NCI-H1092 (cell line): Measurements from ENCODE around the gene SEMA3A.
"Not testable (repeated sequence)": the region's sequence is repeated elsewhere in the genome, so short reads cannot be mapped to it uniquely, and the experiment has no call there.

Experiments used
- DNase-seq: peaks from one replicate; lab custom pipeline; 2025; lab: John Stamatoyannopoulos, UW

The SEMA3A gene

DNA sequence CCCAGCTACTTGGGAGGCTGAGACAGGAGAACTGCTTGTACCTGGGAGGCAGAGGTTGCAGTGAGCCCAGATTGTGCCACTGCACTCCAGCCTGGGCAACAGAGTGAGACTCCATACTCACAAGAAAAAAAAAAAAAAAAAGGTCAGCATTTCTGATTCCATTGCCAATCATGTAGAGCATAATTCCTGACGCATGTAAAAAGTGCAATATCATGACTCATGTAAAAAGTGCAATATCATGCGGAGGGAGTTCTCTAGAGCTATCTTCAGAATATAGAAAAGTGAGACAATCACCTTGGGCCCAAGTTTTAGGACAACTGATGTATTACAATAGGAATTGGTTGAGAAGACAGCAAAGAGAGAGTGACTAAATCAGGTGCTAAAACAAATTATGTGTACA, 85.8 kb downstream of the SEMA3A start:
- no peak for DNase-seq

DNA sequence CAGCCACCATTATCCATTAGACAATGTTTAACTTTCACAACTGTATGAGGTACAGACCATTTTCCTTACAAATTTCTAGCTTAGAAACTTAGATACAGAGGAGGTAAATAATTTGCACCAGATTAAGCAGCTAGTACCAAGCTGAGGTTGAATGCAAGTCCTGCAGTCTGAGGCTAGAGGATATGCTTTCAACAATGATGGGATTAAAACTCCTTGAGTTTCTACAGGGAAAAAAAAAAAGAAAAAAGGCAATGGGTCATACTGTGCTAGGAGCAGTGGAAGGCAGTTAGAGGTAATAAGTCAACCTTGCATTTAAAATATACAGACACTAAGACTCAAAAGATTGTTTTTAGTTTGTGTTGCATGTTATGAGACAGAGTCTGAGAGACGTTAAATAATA, 86.5 kb downstream of the SEMA3A start:
- DNase-seq: no peak

DNA sequence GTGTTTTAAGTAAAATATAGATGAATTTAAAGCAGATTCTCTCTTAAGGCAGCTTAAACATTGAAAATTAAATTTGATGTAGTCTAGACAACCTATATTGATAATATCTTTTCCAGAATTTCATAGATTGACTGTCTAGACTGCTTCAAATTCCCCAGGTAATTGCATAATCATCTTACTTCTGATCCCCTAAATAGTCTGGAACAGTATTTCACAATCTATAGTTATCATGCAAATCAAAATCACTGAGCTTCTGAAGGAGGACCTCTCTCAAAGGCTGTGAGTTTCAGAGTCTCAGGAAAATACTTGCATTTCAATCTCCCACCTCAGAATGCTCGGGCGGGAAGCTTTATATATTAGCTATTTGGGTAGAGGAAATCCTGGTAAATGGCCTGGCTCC, 87.3 kb downstream of the SEMA3A start:
- DNase-seq: no peak

DNA sequence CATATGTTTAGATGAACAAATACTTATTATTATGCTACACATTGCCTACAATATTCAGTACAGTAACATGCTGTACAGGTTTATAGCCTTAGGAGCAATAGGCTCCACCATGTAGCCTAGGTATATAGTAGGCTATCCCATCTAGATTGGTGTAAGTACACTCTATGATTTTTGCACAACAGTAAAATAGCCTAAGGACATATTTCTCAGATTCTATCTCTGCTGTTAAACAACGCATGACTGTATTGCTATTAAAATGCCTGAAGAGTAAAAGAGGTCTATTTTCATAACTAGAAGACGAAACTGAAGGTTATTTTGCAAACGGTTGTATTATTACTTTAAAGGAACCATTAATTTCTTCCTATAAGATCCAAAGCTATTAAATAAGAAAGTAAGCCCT, 88.3 kb downstream of the SEMA3A start:
- no peak for DNase-seq

DNA sequence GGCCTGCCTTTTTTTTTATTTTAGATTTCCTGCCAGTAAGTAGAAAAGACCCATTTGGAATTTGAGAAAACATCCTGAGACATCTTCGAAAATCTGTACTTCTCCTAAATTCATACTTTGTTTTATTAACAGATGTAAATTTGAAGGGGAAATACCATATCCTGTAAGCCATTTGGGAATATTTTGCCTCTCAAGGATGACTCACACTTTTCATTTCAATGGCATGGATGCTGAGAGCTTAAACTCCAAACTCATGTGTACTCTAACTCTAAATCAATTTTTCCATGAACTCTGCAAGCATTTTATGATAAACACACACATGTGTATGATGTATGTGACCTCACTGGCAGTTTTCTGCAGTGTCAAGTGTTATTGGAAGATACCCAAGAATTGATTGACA, 89.0 kb downstream of the SEMA3A start:
- DNase-seq: no peak

DNA sequence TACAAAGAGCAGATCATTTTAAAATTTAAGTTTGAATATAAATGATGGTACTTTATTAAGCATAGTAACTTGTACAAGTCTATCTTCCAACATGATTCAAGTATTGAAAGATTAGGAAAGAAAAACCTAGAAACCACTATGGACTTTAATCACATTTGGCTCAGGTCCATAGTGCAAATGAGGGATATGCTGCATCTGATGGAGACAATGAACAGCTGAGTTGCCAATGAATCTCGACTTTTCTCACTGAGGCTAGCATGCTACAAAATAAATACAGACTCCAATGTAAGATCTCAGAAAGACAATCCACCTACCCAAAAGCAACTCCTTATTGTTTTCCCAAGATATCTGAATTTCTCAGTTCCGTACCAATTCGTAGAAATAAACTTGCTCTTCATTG, 89.8 kb downstream of the SEMA3A start:
- DNase-seq: no peak

DNA sequence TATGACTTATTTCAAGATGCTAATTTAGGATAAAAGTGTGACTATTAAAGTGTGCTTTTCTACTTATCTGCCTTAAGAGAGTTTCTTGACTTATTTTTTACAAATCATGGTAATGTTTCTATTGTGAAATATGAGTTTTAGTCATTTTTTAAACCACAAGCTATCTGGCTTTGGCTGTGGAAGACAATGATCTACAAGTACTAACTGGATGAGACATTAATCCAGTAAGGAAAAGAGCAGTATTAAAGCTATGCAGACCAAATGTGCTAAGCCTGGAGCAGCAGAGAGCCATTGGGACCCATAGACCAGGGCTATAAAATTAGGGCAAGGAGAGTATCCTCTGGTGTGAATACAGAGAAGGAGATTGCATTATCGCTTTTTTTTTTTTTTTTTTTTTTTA, 92.4 kb downstream of the SEMA3A start:
- no peak for DNase-seq

DNA sequence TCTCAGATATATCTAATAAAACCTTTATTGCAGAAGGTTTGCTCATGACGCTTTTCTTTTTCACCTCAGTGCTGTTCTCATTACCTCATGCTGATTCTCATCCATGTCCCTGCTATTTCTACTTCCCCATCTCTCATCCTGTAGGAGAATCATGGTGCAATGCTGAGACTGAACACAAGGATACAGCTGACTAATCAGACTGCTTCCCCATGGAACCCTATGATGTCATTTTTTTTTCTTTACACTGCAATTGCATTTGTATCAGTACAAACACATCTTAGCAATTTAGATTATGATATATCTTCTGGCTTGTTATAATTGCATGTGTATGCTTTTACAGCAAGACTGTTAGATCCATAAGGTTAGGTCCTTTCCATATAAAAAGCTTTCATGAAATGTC, 93.7 kb downstream of the SEMA3A start:
- no peak for DNase-seq

DNA sequence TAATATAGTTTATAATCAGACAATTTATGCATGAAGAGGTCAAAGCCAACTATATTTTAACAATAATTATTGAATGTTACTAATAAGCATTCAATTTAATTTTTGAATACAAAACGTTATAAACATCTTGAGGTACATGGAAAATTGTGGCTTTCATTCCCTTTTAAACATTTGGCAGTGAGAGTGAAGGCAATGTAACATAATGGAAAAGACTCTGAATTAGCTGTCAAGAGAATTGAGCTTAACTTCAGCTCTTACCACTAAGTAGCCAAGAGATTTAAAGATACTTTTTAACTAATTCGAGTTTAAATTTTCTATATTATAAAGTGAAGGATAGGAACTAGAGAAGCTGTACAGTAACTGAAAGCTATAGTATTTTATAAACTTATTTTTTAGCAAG, 98.6 kb downstream of the SEMA3A start:
- no peak for DNase-seq

DNA sequence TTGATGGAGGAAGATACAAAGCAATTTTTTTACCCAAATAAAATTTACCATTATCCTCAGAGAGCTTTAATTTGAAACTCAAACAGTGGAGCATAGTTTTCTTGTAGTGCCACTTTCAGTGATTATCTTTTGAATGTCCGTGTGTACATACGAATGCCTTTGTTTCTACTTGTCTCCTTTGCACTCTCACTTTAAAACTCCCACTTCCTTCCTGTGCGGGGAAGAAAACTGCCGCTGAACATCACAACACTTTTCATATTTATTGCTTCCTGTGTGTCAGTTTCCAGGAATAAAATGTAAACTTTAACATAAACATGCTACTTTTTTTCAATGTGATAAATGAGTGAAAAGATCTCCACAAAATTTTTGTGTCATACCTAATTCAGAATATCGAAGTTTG, 102.4 kb downstream of the SEMA3A start:
- DNase-seq: no peak

DNA sequence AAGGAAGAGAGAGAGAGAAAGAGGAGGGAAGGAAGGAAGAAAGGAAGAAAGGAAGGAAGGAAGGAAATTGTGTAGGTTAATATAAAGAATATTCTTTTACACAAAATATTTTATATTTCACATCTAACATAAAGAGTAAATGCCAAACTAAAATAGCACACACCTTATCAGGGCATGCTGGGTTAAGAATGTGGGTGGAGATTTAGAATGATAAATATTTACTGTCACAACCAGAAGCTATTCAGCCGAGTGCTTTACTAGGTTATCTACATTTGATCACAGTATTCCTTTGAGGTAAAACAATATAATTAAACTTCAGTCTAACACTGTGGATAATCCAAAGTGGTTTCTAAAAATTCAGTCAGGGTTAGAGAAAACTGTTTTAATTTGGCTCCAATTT, 103.3 kb downstream of the SEMA3A start:
- no peak for DNase-seq

DNA sequence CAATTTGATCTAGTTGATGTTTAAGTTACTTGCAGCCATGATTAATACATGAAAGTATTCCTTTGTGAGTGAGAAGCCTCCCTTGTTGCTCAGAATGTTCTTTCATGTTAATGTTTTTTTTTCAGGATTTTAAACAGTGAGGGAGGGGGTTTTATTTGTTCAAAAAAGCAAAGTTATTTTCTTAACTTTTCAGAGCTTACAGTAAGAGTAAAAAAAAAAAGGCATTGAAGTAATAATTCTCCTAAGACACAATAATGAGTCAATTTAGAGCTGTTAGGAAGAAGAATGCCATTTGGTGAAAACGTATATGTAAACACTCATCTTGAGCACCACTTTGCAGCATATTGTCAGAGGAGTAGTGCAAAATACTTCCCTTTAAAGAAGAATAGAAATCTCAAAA, 105.8 kb downstream of the SEMA3A start:
- DNase-seq: no peak

DNA sequence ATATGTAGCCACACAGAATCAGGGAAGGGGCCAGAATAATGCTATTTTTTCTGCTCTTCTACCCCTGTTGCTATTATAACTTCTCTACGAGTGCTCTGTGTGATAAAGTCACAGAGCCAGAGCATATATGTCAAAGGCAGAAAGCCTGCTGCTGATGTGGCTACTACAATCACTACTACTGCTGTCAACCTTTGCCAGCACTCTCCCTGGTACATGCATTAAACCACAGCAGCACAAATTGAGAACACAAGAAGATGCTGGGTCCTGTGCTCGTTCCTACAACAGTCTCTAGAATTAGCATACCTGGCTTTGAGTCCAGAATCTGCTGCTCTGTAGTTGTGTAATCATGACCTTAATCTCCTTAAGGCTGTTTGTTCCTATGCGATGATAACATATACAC, 108.6 kb downstream of the SEMA3A start:
- no peak for DNase-seq

DNA sequence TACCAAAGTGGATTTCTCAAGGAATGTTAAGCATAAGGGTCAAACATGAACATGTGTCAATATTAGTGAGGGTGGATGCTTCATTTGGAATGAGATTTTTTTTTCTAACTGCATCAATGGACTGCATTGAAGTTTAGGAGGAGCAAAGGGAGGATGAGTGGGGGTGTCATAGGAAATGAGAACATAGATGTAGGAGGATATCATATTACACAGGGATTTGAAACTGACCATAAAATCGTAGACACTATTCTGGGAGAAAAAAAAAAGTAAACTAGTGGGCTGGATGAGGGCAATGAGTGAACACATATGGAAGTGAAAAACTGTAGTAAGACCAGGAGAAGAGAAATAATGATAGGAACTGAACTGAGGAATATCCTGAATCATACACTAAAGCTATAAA, 109.4 kb downstream of the SEMA3A start:
- no peak for DNase-seq

DNA sequence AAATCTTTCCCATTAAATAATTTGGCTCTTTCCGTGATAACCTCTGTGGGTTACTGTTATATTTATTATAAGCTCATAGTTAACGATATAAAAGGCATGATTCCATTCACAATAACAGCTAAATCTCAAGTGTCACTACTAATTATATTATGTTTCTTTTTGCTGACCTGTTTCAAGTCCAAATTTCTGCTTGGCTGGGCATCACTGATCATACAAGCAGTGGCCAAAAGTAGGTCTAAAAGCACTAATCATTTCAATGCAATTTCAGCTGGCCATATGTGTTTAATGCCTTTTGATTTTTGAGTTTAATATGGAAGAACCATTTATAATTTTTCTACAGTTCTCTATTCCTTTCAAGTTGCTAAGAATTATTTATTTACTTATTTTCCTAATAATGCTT, 110.7 kb downstream of the SEMA3A start:
- no peak for DNase-seq

DNA sequence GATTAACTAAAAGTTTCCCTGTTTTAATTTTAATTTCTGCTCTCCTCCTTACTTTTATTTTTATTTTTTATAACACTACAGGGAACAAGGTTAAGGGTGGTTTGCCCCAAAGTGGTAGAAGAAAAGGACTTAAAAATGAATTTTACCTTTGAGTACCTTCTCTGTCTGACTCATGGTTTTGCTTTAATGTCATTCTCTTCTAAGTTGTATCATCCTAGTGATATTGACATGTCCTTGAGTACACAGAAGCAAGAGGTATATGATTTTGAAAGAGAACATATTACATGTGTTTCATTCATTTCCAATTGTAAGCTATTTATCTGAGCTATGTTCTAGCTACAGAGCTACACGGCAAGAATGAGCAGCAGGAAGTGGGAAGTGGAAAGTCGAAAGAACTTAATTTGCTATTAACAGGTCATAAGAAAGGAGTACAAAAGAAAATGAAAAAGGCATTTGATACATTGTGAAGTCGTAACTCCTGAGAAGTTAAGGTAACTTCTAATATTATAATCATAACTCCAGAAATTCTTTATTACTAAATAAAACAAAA, 112.5 kb downstream of the SEMA3A start:
- no peak for DNase-seq

DNA sequence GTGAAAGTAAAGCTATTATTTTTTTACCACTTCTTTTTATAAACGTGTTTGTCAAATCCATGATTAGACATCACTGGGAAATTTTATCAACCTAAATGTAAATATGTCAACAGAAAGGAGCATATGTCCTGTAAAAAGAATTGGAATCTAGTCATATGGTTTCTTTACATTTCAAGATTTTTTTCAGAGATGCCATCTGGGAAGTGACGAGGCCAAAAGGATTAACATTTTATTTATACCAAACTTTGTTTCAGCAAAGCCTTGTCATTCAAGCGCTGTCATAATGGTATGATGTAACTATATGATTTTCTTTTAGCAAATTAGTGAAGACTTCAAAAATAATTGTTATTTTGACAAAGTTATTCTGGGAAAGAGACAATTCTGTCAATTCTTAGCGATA, 117.3 kb downstream of the SEMA3A start:
- no peak for DNase-seq

DNA sequence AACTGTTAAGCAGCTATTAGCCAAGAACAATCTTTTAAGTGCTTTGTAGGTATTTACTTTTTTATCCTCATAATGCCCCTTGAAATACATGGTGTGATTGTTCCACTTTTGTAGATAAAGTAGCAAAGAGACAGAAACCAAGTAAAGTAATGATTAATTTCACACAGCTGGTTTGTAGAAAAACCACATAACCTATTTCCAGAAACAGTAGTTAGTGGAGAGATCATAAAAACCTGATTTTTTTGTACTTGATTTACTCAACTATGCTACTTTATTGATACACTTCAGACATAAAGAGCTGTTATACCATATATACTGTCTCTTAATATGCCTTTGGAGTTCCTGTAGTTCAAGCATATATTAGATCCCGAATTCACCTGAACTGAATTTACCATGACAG, 118.4 kb downstream of the SEMA3A start:
- no peak for DNase-seq

DNA sequence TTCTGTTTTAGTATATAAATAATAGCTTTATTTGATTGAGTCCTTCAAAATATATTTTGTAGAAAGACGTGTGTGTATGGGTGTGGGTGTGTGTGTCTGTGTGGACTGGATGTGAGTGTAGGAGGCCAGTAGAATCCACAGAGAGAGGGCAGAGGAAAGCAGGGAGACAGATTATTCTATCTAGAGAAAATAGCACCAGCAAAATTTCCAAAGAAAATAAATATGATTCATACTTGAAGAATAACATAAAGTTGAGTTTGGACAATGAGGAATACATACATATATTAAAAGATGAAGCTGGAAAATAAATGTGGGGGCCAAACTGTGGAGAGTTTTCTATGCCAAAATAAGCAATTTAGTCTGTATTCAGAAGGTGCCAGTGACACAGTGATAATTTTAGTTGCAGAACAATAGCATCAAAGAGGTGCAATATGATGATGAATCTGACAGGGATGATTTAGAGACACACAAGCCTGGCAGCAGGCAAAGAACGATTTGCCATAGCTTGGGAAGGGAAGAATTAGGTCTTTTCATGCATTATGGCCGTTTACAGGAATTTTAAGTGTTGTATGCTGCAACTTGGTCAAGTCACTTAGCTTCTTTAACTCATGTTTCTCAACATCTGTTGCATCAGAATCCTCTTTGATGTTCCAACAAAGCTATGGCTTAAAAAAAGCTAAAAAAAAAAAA, 121.3 kb downstream of the SEMA3A start:
- no peak for DNase-seq

DNA sequence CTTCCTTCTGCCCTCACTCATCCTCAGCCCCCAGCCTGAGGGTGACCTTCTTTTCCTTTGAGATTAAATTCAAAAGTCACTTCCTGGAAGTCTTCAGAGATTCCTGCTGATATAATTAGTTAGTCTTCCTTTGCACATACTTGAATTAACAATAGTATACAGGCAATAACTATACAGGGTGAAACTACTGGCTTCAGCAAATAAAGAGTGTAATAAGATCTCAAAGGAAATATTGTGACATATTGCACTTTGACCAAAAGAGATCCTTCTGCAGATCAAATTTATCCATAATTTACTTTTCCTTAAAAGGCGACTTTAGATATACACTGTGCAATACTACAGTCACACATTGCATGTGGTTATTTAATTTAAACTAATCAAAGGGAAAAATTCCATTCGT, 123.8 kb downstream of the SEMA3A start:
- DNase-seq: no peak

DNA sequence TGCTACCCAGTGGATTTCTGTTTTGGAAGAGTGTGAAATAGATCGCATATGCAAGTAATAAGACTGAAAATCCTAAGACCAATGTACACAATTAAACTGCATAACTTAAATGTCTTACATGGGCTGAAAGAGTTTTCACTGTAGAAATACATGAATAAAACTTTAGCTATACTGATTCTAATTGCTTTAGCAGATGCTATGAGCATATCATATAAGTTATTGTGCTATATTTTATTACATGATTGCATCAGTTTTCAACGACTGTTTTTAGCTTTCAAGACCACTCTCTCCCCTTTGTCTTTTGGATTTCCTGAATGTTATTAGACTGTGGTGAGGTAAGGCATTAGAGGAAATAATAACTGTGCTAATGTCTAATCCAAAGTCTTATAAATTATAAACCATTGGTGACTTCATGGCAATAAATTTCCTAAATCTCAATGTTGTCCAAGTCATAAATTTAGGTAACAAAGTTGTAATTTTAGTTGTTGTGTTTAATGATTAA, 124.5 kb downstream of the SEMA3A start:
- no peak for DNase-seq

DNA sequence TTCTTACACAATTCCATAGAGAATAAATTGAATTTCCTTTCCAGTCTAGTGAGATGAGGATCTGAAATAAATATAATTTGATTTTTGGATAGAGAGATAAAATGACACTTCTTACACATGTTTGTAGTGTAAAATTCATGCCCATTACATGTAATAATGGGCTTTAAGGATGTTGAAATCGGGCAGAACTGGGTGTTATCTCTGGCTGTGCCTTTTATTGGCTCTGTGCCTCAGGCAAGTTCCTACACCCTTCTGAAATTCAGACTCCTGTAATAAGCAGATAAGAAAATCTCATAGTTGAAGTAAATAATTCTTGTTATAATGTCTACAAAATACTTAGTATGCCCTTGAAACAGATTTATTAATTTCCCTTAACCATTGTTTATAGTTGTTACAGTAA, 125.6 kb downstream of the SEMA3A start:
- DNase-seq: no peak

DNA sequence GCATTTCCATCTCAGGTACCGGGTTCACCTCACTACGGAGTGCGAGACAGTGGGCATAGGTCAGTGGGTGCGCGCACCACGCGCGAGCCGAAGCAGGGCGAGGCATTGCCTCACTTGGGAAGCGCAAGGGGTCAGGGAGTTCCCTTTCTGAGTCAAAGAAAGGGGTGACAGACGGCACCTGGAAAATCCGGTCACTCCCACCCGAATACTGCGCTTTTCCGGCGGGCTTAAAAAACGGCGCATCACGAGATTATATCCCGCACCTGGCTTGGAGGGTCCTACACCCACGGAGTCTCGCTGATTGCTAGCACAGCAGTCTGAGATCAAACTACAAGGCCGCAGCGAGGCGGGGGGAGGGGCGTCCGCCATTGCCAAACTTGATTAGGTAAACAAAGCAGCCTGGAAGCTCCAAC, 132.1 kb downstream of the SEMA3A start:
- DNase-seq: not testable (repeated sequence)

DNA sequence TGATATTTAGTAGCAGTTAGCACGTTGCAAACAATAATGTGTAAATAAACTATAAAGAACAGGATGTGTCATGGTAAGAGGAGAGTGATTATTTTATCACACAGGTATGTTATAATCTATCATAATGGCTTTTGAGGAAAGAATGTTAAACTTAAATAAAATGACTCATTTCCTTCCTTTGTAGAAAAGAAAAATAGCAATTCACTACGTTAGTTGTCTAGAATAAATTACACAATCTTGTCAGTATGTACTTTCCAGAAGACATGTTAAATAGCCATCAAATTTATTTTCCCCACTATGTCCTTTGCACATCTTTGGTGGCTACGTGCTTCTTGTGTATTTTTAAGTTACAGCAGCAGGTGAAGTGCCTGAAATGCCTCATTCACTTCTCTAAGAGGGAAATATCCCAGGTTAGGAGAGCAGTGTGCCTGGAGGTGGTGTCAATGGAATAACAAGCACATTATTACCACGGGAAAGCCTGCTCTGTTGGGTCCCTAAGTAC, 133.8 kb downstream of the SEMA3A start:
- no peak for DNase-seq
